K562 (cell line): Measurements from ENCODE around the gene EIF4E1B. TPM values are rescaled to one million over a fixed set of nuclear protein-coding genes. Genes with fewer than 3 reads are reported as not detected.

ENCODE experiments used
- ARID3B ChIP-seq: fragments of 250-450 bp; sonication (Bioruptor Pico); IDR thresholded peaks from 2 replicates; pipeline ENCODE4 v1.4.0; 2020; ENCODE audit warnings: borderline replicate concordance
- ARID4B ChIP-seq: sonication (generic); formaldehyde crosslinking; IDR thresholded peaks from 2 replicates; pipeline ENCODE4 v1.8.0; 2022; ENCODE audit warnings: mild to moderate bottlenecking, missing genetic modification reagents
- ETV5 ChIP-seq: sonication (generic); formaldehyde crosslinking; IDR thresholded peaks from 2 replicates; pipeline ENCODE4 v1.4.0; 2020; ENCODE audit warnings: low read depth, mild to moderate bottlenecking, missing genetic modification reagents
- GABPB1 ChIP-seq: sonication (generic); formaldehyde crosslinking; IDR thresholded peaks from 2 replicates; pipeline ENCODE4 v1.8.0; 2022; ENCODE audit warnings: mild to moderate bottlenecking, missing genetic modification reagents
- HOXB6 ChIP-seq: fragments of 250-450 bp; sonication (Bioruptor Pico); IDR thresholded peaks from 2 replicates; pipeline ENCODE4 v1.5.1; 2022; ENCODE audit warnings: mild to moderate bottlenecking, borderline replicate concordance
- KLF10 ChIP-seq: fragments of 250-450 bp; sonication (Bioruptor Pico); IDR thresholded peaks from 2 replicates; pipeline ENCODE4 v1.6.1; 2021; ENCODE audit warnings: matching md5 sums
- MAFF ChIP-seq: IDR thresholded peaks from 2 replicates; pipeline ENCODE4 v1.6.1; 2012; ENCODE audit warnings: low read length, improper control_type of control experiment
- MAX ChIP-seq: sonication (generic); formaldehyde crosslinking; IDR thresholded peaks from 2 replicates; pipeline ENCODE4 v1.9.0; 2022; ENCODE audit warnings: mild to moderate bottlenecking, missing genetic modification reagents
- PATZ1 ChIP-seq: fragments of 250-450 bp; sonication (Bioruptor Pico); IDR thresholded peaks from 2 replicates; pipeline ENCODE4 v1.5.0; 2020; ENCODE audit warnings: mild to moderate bottlenecking, borderline replicate concordance
- PHF20 ChIP-seq: fragments of 450-650 bp; IDR thresholded peaks from 2 replicates; pipeline ENCODE4 v1.6.1; 2018; ENCODE audit not compliant: partially characterized antibody
- PTBP1 ChIP-seq: fragments of 200-400 bp; formaldehyde crosslinking; IDR thresholded peaks from 2 replicates; pipeline ENCODE4 v1.6.1; 2017; ENCODE audit warnings: low read depth, low read length
- PTRF ChIP-seq: fragments of 450-650 bp; IDR thresholded peaks from 2 replicates; pipeline ENCODE4 v1.6.1; 2016; ENCODE audit warnings: mild to moderate bottlenecking, missing genetic modification characterization, missing compliant biosample characterization
- PTTG1 ChIP-seq: fragments of 450-650 bp; IDR thresholded peaks from 2 replicates; pipeline ENCODE4 v1.6.1; 2016; ENCODE audit warnings: low read depth, mild to moderate bottlenecking, missing genetic modification characterization, missing compliant biosample characterization
- RFX7 ChIP-seq: fragments of 250-450 bp; sonication (Bioruptor Pico); IDR thresholded peaks from 2 replicates; pipeline ENCODE4 v1.5.1; 2021; ENCODE audit warnings: mild to moderate bottlenecking
- TOE1 ChIP-seq, 2 experiments: fragments of 450-650 bp in 1 of 2; sonication (generic) in 1 of 2; formaldehyde crosslinking in 1 of 2; IDR thresholded peaks; 2 replicates each; pipeline versions ENCODE4 v1.7.1 to v1.8.0; 2016 to 2022; ENCODE audit warnings: borderline replicate concordance in 2 of 2, mild to moderate bottlenecking in 2 of 2, antibody characterized with exemption in 1 of 2, inconsistent platforms in 1 of 2, low read depth in 1 of 2, missing genetic modification reagents in 1 of 2, moderate library complexity in 1 of 2
- ZBTB43 ChIP-seq: sonication (generic); formaldehyde crosslinking; IDR thresholded peaks from 2 replicates; pipeline ENCODE4 v1.8.0; 2023; ENCODE audit warnings: mild to moderate bottlenecking, missing genetic modification reagents
- ZNF316 ChIP-seq: fragments of 450-650 bp; IDR thresholded peaks from 2 replicates; pipeline ENCODE4 v1.6.1; 2016
- ZNF785 ChIP-seq: fragments of 250-450 bp; sonication (Bioruptor Pico); IDR thresholded peaks from 2 replicates; pipeline ENCODE4 v1.4.0; 2020; ENCODE audit warnings: mild to moderate bottlenecking
- polyA plus RNA-seq, 8 experiments: library from polyadenylated mRNA; depleted of rRNA in 4 of 8; stranded (reverse) in 5 of 8; unstranded in 3 of 8; fragments of >200 nt; fragmentation: Nextera tagmentation in 2 of 8; fragmentation: Illumina TruSeq in 1 of 8; extraction: Ambion mirVana in 2 of 8; extraction: Trizol in 1 of 8; gene quantifications; 2 replicates each; pipeline versions ENCODE4 v1.2.1 to v1.2.3, GENCODE V29; 2011 to 2014; ENCODE audit warnings: inconsistent platforms in 1 of 8, missing spikeins in 1 of 8
- total RNA-seq, 7 experiments: library from RNA; depleted of rRNA in 6 of 7; stranded (reverse); fragments of >200 nt in 6 of 7; fragmentation: Illumina TruSeq in 2 of 7; extraction: Trizol in 2 of 7; gene quantifications; 2 replicates each; pipeline versions ENCODE4 v1.2.1 to v1.2.3, GENCODE V29; 2011 to 2021; ENCODE audit warnings: low replicate concordance in 1 of 7

EIF4E1B gene
- total and polyA plus RNA-seq, 9 of the 15 experiments (the other 6 are each of a cell fraction or from before 2014, with no cell fraction given), result not detected

GRCh38 chr5:176660860-176661641, 30.6 kb downstream of the EIF4E1B start (continued):
- TF ChIP-seq ARID4B (CRISPR knock-in tag) (0 out of 2 replicates have a peak, but pooled peaks have one; percentile 50), KLF10 (CRISPR knock-in tag) (no peak), ZNF785 (no peak), ETV5 (CRISPR knock-in tag) (no peak), ARID3B (CRISPR knock-in tag) (no peak), ZBTB43 (no peak), TOE1 (IDR thresholded peaks at IDR 0.05; ENCODE audit: borderline replicate concordance) (no peak), TOE1 (CRISPR knock-in tag; IDR thresholded peaks at IDR 0.05; ENCODE audit: borderline replicate concordance, low read depth) (no peak), PHF20 (no peak), RFX7 (CRISPR knock-in tag) (no peak), HOXB6 (no peak), PTRF (tag) (no peak), PTBP1 (no peak), PATZ1 (CRISPR knock-in tag) (no peak), GABPB1 (CRISPR knock-in tag) (0 out of 2 replicates have a peak, but pooled peaks have one; percentile 13), MAFF (no peak), ZNF316 (no peak), MAX (peak; percentile 33; the same call in 1 of the 2 replicates), PTTG1 (tag) (no peak)
